ENCODE measurements around the gene EIF3L. TPM values are rescaled to one million over a fixed set of nuclear protein-coding genes. Genes with fewer than 3 reads are reported as not detected.
A peak's percentile ranks its signal among the peaks of the same experiment; 100 is the strongest.

Gene EIF3L
- total RNA-seq, 3 donors from 2014 or later (not counting 1 experiment from before 2014, with no cell fraction given), result 276 to 295 (median 291) TPM

- H3K36me3 ChIP-seq (ENCODE audit: control insufficient read depth, insufficient read depth, low read length), result no peaks in the 10 kb centered on the region
- no peaks in the 10 kb centered on the region for H3K9me3 ChIP-seq (ENCODE audit: control insufficient read depth, insufficient read depth, low read length)
- no peak for TF ChIP-seq CTCF (IDR thresholded peaks at IDR 0.05)
- Mint-ChIP-seq H3K4me3 (peak overlapping the region; percentile 21), H3K36me3 (no peaks in the 10 kb centered on the region), H3K27ac (no peak overlapping the region), H3K4me1 (peaks cover 0 to 20% of the 10 kb centered on the region in 2 donors), H3K27me3 (ENCODE audit: low read depth in 2 of 2) (peaks cover 0 to 21% of the 10 kb centered on the region in 2 donors), H3K9me3 (no peaks in the 10 kb centered on the region)
- 83% methylated on average over 8 of the region's 8 CpGs for WGBS (ENCODE audit: insufficient coverage)
- H3K4me3 ChIP-seq (ENCODE audit: low read length), result no peak overlapping the region
- peaks cover 24% of the 10 kb centered on the region for H3K4me1 ChIP-seq (ENCODE audit: control insufficient read depth, insufficient read depth, low read length)
- H3K27ac ChIP-seq (ENCODE audit: low read length), result no peak overlapping the region
- no peak for DNase-seq
- intact Hi-C loops (cut with micrococcal nuclease), result no loop called here
- no peaks in the 10 kb centered on the region for H3K27me3 ChIP-seq (ENCODE audit: control insufficient read depth, insufficient read depth, low read length)
- no peak for ATAC-seq
These were observed 27.0 kb upstream of the EIF3L start for GRCh38 chr22:37822079-37822833.

GRCh38 chr22:37823134-37823985 is 25.9 kb upstream of the EIF3L start, which contains the start of gene GALR3:
Gene GALR3, plus strand, starts transcription at chr22:37823382. Its CDS starts 25 bp downstream, at chr22:37823407.
- H3K27ac Mint-ChIP-seq, result no peak within 1 kb of the TSS
- peaks cover 0 to 17% of the 10 kb centered on the region in 2 donors for H3K27me3 Mint-ChIP-seq (ENCODE audit: low read depth in 2 of 2)
- peak within 1 kb of the TSS; percentile 47 for H3K4me3 Mint-ChIP-seq

GRCh38 chr22:37824674-37825641 is 24.3 kb upstream of the EIF3L start:
- 13% methylated on average over 135 of the region's 135 CpGs for WGBS (ENCODE audit: insufficient coverage)
- Histone ChIP-seq H3K9me3 (ENCODE audit: control insufficient read depth, insufficient read depth, low read length) (no peaks in the 10 kb centered on the region), H3K27ac (ENCODE audit: low read length) (no peak overlapping the region), H3K4me3 (ENCODE audit: low read length) (no peak overlapping the region), H3K4me1 (ENCODE audit: control insufficient read depth, insufficient read depth, low read length) (peaks cover 4% of the 10 kb centered on the region), H3K36me3 (ENCODE audit: control insufficient read depth, insufficient read depth, low read length) (peaks cover 1% of the 10 kb centered on the region), H3K27me3 (ENCODE audit: control insufficient read depth, insufficient read depth, low read length) (no peaks in the 10 kb centered on the region)
- Mint-ChIP-seq H3K27ac (no peak overlapping the region), H3K36me3 (no peaks in the 10 kb centered on the region), H3K4me1 (peaks cover 0 to 6% of the 10 kb centered on the region in 2 donors), H3K9me3 (no peaks in the 10 kb centered on the region), H3K4me3 (peak overlapping the region; percentile 85), H3K27me3 (ENCODE audit: low read depth in 2 of 2) (peaks cover 0 to 11% of the 10 kb centered on the region in 2 donors)
- peak in 2 of 3 donors; percentile 55 to 66 for ATAC-seq
- no peak for TF ChIP-seq CTCF (IDR thresholded peaks at IDR 0.05)
- intact Hi-C loops (cut with micrococcal nuclease), result no loop called here
- peak in 1 of 2 donors; percentile 36 for DNase-seq

More at GRCh38 chr22:37823134-37823985, 25.9 kb upstream of the EIF3L start, which contains the start of gene GALR3:
- H3K36me3 ChIP-seq (ENCODE audit: control insufficient read depth, insufficient read depth, low read length), result no peaks in the 10 kb centered on the region
- intact Hi-C loops (cut with micrococcal nuclease), result no loop called here
- TF ChIP-seq CTCF (IDR thresholded peaks at IDR 0.05), result no peak
- H3K27ac ChIP-seq (ENCODE audit: low read length), result no peak within 1 kb of the TSS
- Mint-ChIP-seq H3K9me3 (no peaks in the 10 kb centered on the region), H3K36me3 (no peaks in the 10 kb centered on the region), H3K4me1 (peaks cover 0 to 12% of the 10 kb centered on the region in 2 donors)
- no peak for ATAC-seq
- no peaks in the 10 kb centered on the region for H3K9me3 ChIP-seq (ENCODE audit: control insufficient read depth, insufficient read depth, low read length)
- 96% methylated on average over 21 of the region's 21 CpGs for WGBS (ENCODE audit: insufficient coverage)
- no peak for DNase-seq
- H3K4me1 ChIP-seq (ENCODE audit: control insufficient read depth, insufficient read depth, low read length), result peaks cover 13% of the 10 kb centered on the region
- H3K27me3 ChIP-seq (ENCODE audit: control insufficient read depth, insufficient read depth, low read length), result no peaks in the 10 kb centered on the region
- H3K4me3 ChIP-seq (ENCODE audit: low read length), result no peak within 1 kb of the TSS
